K562 (cell line): ENCODE measurements around the gene FCHO2. TPM values are rescaled to one million over a fixed set of nuclear protein-coding genes. Genes with fewer than 3 reads are reported as not detected.

Source experiments
- ATAC-seq: fragments of 200-7000 bp; cut with Tn5 transposase; 3 replicates; pipeline ENCODE4 v1.9.1; 2020; ENCODE audit warnings: moderate library complexity
- BruUV-seq: library from RNA; stranded (reverse); fragments of 400-500 nt; replicated peaks from 2 replicates; lab custom pipeline; 2021; lab: Mats Ljungman, UMichigan
- CTCF ChIA-PET: fragments of 300-600 bp; formaldehyde crosslinking; extraction: SDS; loops from one replicate; lab custom pipeline; 2021; ENCODE audit warnings: low intra/inter-chr PET ratio; lab: Yijun Ruan, JAX
- POLR2A ChIA-PET: fragments of 300-600, 350-650 bp; sonication (Branson Sonifier 250); formaldehyde crosslinking; extraction: SDS; loops from one replicate; lab custom pipeline; 2021; ENCODE audit warnings: antibody characterized with exemption, inconsistent platforms; lab: Yijun Ruan, JAX
- DNase-seq, 4 experiments: peaks; one replicate each; pipeline versions ENCODE4 v3.0.0 to v3.0.0-alpha.2; 2011 to 2018; ENCODE audit warnings: low spot score in 3 of 4, mixed read lengths in 3 of 4; ENCODE audit errors: extremely low read depth in 1 of 4
- FAIRE-seq: peaks from 2 replicates; lab custom pipeline; 2011; peaks lifted over from hg19 to GRCh38; lab: Jason Lieb, UNC
- H2AFZ ChIP-seq: 2 replicates; pipeline ENCODE4 v1.6.0; 2011; ENCODE audit warnings: low read depth, low read length, control low read depth, inconsistent platforms
- H3K27ac ChIP-seq: fragments of 200-600 bp; 3 replicates; pipeline ENCODE4 v1.8.0; 2011; ENCODE audit warnings: low read depth, mild to moderate bottlenecking, control low read depth, inconsistent platforms, low read length, moderate library complexity, mixed read lengths; ENCODE audit errors: extremely low read depth
- H3K27me3 ChIP-seq, 2 experiments: fragments of 300-600 bp in 1 of 2; 2 replicates in 1 of 2; 3 replicates in 1 of 2; pipeline versions ENCODE4 v1.6.0 to v1.8.0; 2011; ENCODE audit warnings: inconsistent platforms in 2 of 2, low read length in 2 of 2, mild to moderate bottlenecking in 1 of 2, mixed read lengths in 1 of 2, moderate library complexity in 1 of 2; ENCODE audit not compliant: control insufficient read depth in 2 of 2, insufficient read depth in 2 of 2
- H3K36me3 ChIP-seq: fragments of 300-600 bp; 3 replicates; pipeline ENCODE4 v1.8.0; 2011; ENCODE audit warnings: mild to moderate bottlenecking, low read length, inconsistent platforms; ENCODE audit not compliant: control insufficient read depth, insufficient read depth
- H3K4me1 ChIP-seq, 2 experiments: fragments of 200-600 bp in 1 of 2; replicated peaks in 1 of 2; 2 replicates in 1 of 2; 3 replicates in 1 of 2; pipeline versions ENCODE4 v1.5.1 to v1.8.0; 2011; ENCODE audit warnings: inconsistent platforms in 2 of 2, low read length in 2 of 2, mild to moderate bottlenecking in 1 of 2, mixed read lengths in 1 of 2, moderate library complexity in 1 of 2; ENCODE audit not compliant: control insufficient read depth in 2 of 2, insufficient read depth in 2 of 2
- H3K4me2 ChIP-seq: 2 replicates; pipeline ENCODE4 v1.6.1; 2011; ENCODE audit warnings: low read length, control low read depth, inconsistent platforms, mixed read lengths; ENCODE audit not compliant: insufficient read depth
- H3K4me3 ChIP-seq: fragments of 200-600 bp; sonication (generic), shearing (Covaris generic); 2 replicates; pipeline ENCODE4 v1.5.1; 2016; ENCODE audit warnings: control low read depth, inconsistent platforms
- H3K79me2 ChIP-seq: fragments of 200-600 bp; 3 replicates; pipeline ENCODE4 v1.8.0; 2011; ENCODE audit warnings: low read length, inconsistent platforms; ENCODE audit not compliant: control insufficient read depth, insufficient read depth
- H3K9ac ChIP-seq, 2 experiments: 2 replicates each; pipeline versions ENCODE4 v1.6.0 to v1.6.1; 2011; ENCODE audit warnings: low read depth in 2 of 2, low read length in 2 of 2, control low read depth in 1 of 2, inconsistent platforms in 1 of 2, mild to moderate bottlenecking in 1 of 2, mixed read lengths in 1 of 2; ENCODE audit not compliant: insufficient read depth in 1 of 2
- H3K9me1 ChIP-seq: one replicate; pipeline ENCODE4 v1.6.0; 2011; ENCODE audit warnings: inconsistent platforms, mild to moderate bottlenecking, low read length, moderate library complexity; ENCODE audit not compliant: control insufficient read depth, insufficient read depth
- H3K9me3 ChIP-seq: replicated peaks from 2 replicates; pipeline ENCODE4 v1.5.1; 2011; ENCODE audit warnings: low read depth, low read length, inconsistent platforms; ENCODE audit not compliant: control insufficient read depth, insufficient read depth
- H4K20me1 ChIP-seq: replicated peaks from 2 replicates; pipeline ENCODE4 v1.6.1; 2011; ENCODE audit warnings: low read length, inconsistent platforms, mixed read lengths; ENCODE audit not compliant: control insufficient read depth, insufficient read depth
- BCOR ChIP-seq: fragments of 450-650 bp; IDR thresholded peaks from 2 replicates; pipeline ENCODE4 v1.6.1; 2016
- CBX8 ChIP-seq: fragments of 200-600 bp; sonication (generic); IDR thresholded peaks from 2 replicates; pipeline ENCODE4 v1.6.1; 2012; ENCODE audit warnings: borderline replicate concordance, mixed run types, low read depth, mild to moderate bottlenecking, moderate library complexity, mixed read lengths, low read length, control low read depth, inconsistent platforms; ENCODE audit not compliant: poor library complexity, severe bottlenecking; ENCODE audit errors: extremely low read depth
- CHD4 ChIP-seq: fragments of 200-600 bp; sonication (generic); IDR thresholded peaks from 3 replicates; pipeline ENCODE4 v1.6.1; 2012; ENCODE audit warnings: low read depth, mild to moderate bottlenecking, mixed read lengths, low read length, inconsistent platforms; ENCODE audit not compliant: insufficient read depth, insufficient replicate concordance, poor library complexity, severe bottlenecking
- EHMT2 ChIP-seq: fragments of 450-650 bp; IDR thresholded peaks from 2 replicates; pipeline ENCODE4 v1.6.1; 2018; ENCODE audit warnings: antibody characterized with exemption
- FUS ChIP-seq: fragments of 200-400 bp; formaldehyde crosslinking; optimal IDR thresholded peaks from 2 replicates; pipeline ENCODE3; 2017; ENCODE audit warnings: low read depth, low read length
- MAZ ChIP-seq, 2 experiments: fragments of 450-650 bp in 1 of 2; sonication (generic) in 1 of 2; formaldehyde crosslinking; IDR thresholded peaks in 1 of 2; conservative IDR thresholded peaks in 1 of 2; 2 replicates each; pipeline versions ENCODE4 v1.4.0 to v1.5.0; 2020; ENCODE audit warnings: mild to moderate bottlenecking in 1 of 2, missing genetic modification reagents in 1 of 2
- MTA2 ChIP-seq: fragments of 450-650 bp; IDR thresholded peaks from 2 replicates; pipeline ENCODE4 v1.6.1; 2016; ENCODE audit warnings: low read depth
- NCOA4 ChIP-seq: fragments of 450-650 bp; IDR thresholded peaks from 2 replicates; pipeline ENCODE4 v1.6.1; 2018; ENCODE audit warnings: mild to moderate bottlenecking; ENCODE audit not compliant: partially characterized antibody
- PHF20 ChIP-seq: fragments of 450-650 bp; IDR thresholded peaks from 2 replicates; pipeline ENCODE4 v1.6.1; 2018; ENCODE audit not compliant: partially characterized antibody
- POLR2G ChIP-seq: fragments of 200-400 bp; formaldehyde crosslinking; IDR thresholded peaks from 2 replicates; pipeline ENCODE4 v1.6.1; 2017; ENCODE audit warnings: low read depth, mild to moderate bottlenecking, antibody characterized with exemption, low read length, moderate library complexity
- RBM22 ChIP-seq: fragments of 200-400 bp; formaldehyde crosslinking; IDR thresholded peaks from 2 replicates; pipeline ENCODE4 v1.6.1; 2018; ENCODE audit warnings: low read length, low read depth; ENCODE audit not compliant: poor library complexity, severe bottlenecking
- SPI1 ChIP-seq: IDR thresholded peaks from 2 replicates; pipeline ENCODE4 v1.6.1; 2011; ENCODE audit warnings: low read depth, low read length, control low read depth, borderline replicate concordance
- TBP ChIP-seq: optimal IDR thresholded peaks from 2 replicates; pipeline ENCODE3; 2011; ENCODE audit warnings: low read depth, low read length, improper control_type of control experiment
- TRIM24 ChIP-seq, 2 experiments: fragments of 450-650 bp; IDR thresholded peaks; 2 replicates each; pipeline ENCODE4 v1.6.1; 2016
- ZBTB17 ChIP-seq: fragments of 450-650 bp; formaldehyde crosslinking; IDR thresholded peaks from 2 replicates; pipeline ENCODE4 v1.4.0; 2020; ENCODE audit warnings: mild to moderate bottlenecking
- ZNF561 ChIP-seq: fragments of 450-650 bp; formaldehyde crosslinking; conservative IDR thresholded peaks from 2 replicates; pipeline ENCODE4 v1.4.0; 2020; ENCODE audit warnings: mild to moderate bottlenecking, moderate library complexity
- WGBS: fragments of 100-300 bp; shearing (Covaris generic); methylation state at CpG from one replicate; pipeline ENCODE4 v1.1.6; 2016; ENCODE audit warnings: low coverage, mixed read lengths; ENCODE audit not compliant: insufficient coverage; ENCODE audit errors: missing lambda C conversion rate; 5-methylcytosine and 5-hydroxymethylcytosine counted together
- in situ Hi-C: fragments of 300-500 bp; cut with MboI; formaldehyde crosslinking; loops from 4 replicates; pipeline ENCODE4 v1.15.0; 2018; ENCODE audit warnings: inconsistent platforms, mixed read lengths
- intact Hi-C: fragments of 100-400 bp; cut with micrococcal nuclease; formaldehyde crosslinking; loops from 2 replicates; pipeline ENCODE4 v1.14.2; 2022
- polyA plus RNA-seq, 8 experiments: library from polyadenylated mRNA; depleted of rRNA in 4 of 8; stranded (reverse) in 5 of 8; unstranded in 3 of 8; fragments of >200 nt; fragmentation: Nextera tagmentation in 2 of 8; fragmentation: Illumina TruSeq in 1 of 8; extraction: Ambion mirVana in 2 of 8; extraction: Trizol in 1 of 8; gene quantifications; 2 replicates each; pipeline versions ENCODE4 v1.2.1 to v1.2.3, GENCODE V29; 2011 to 2014; ENCODE audit warnings: inconsistent platforms in 1 of 8, missing spikeins in 1 of 8
- total RNA-seq, 7 experiments: library from RNA; depleted of rRNA in 6 of 7; stranded (reverse); fragments of >200 nt in 6 of 7; fragmentation: Illumina TruSeq in 2 of 7; extraction: Trizol in 2 of 7; gene quantifications; 2 replicates each; pipeline versions ENCODE4 v1.2.1 to v1.2.3, GENCODE V29; 2011 to 2021; ENCODE audit warnings: low replicate concordance in 1 of 7
- TF ChIP-seq, protein P1 (sequence below): fragments of 200-400 bp; formaldehyde crosslinking; IDR thresholded peaks from 2 replicates; pipeline ENCODE4 v1.6.1; 2017; ENCODE audit warnings: mild to moderate bottlenecking, low read depth, low read length, moderate library complexity
- TF ChIP-seq, protein P2 (sequence below): fragments of 250-450 bp; sonication (Bioruptor Pico); IDR thresholded peaks from 2 replicates; pipeline ENCODE4 v1.5.0; 2021
- TF ChIP-seq, protein P3 (sequence below): sonication (generic); formaldehyde crosslinking; IDR thresholded peaks from 2 replicates; pipeline ENCODE4 v1.8.0; 2022; ENCODE audit warnings: mild to moderate bottlenecking, missing genetic modification reagents
- TF ChIP-seq, protein P4 (sequence below): sonication (generic); formaldehyde crosslinking; IDR thresholded peaks from 2 replicates; pipeline ENCODE4 v1.9.0; 2022; ENCODE audit warnings: mild to moderate bottlenecking, missing genetic modification reagents

Gene FCHO2
- total and polyA plus RNA-seq, 9 of the 15 experiments (the other 6 are each of a cell fraction or from before 2014, with no cell fraction given) = 4.4 to 13.4 (median 8.3) TPM

GRCh38 chr5:73111536-73111935, 155.7 kb downstream of the FCHO2 start:
- Histone ChIP-seq H3K9me3 (no peaks in the 10 kb centered on the region), H4K20me1 (no peaks in the 10 kb centered on the region), H3K9ac (no peak overlapping the region), H3K36me3 (no peaks in the 10 kb centered on the region), H2AFZ (no peak overlapping the region), H3K4me2 (no peak overlapping the region), H3K27ac (no peak overlapping the region), H3K4me3 (no peak overlapping the region), H3K9me1 (no peaks in the 10 kb centered on the region), H3K79me2 (no peaks in the 10 kb centered on the region), H3K27me3 (peaks cover 2 to 8% of the 10 kb centered on the region in 2 experiments; a peak in 1 of 5 replicates), H3K4me1 (no peaks in the 10 kb centered on the region)
- ATAC-seq (no peak), FAIRE-seq (no peak), DNase-seq (no peak)
- POLR2A ChIA-PET = interaction anchor here (0.5 to 0.8 kb wide), 2 partner anchors 11 to 256 kb away, joined by 3 to 4 read pairs; no protein-coding TSS in a partner anchor
- in situ Hi-C loops (no loop called here), intact Hi-C loops (no loop called here)
- no TSS peak for BruUV-seq
- 0% methylated on average over 1 of the region's 1 CpG for WGBS
- CTCF ChIA-PET = no interaction called here
- no peak for TF ChIP-seq ZBTB17 (CRISPR knock-in tag)
- no peak for TF ChIP-seq TBP
- TF ChIP-seq MAZ (CRISPR knock-in tag; conservative IDR thresholded peaks at IDR 0.05 in 1 of 2, IDR thresholded peaks at IDR 0.05 in 1 of 2) = no peak
- TF ChIP-seq FUS = no peak
- TF ChIP-seq ZNF561 (CRISPR knock-in tag) = no peak
- no peak for TF ChIP-seq MTA2
- no peak for TF ChIP-seq SPI1
- TF ChIP-seq EHMT2 = no peak
- no peak for TF ChIP-seq NCOA4
- TF ChIP-seq CHD4 = no peak
- no peak for TF ChIP-seq CBX8
- no peak for TF ChIP-seq RBM22
- TF ChIP-seq, protein P1, sequence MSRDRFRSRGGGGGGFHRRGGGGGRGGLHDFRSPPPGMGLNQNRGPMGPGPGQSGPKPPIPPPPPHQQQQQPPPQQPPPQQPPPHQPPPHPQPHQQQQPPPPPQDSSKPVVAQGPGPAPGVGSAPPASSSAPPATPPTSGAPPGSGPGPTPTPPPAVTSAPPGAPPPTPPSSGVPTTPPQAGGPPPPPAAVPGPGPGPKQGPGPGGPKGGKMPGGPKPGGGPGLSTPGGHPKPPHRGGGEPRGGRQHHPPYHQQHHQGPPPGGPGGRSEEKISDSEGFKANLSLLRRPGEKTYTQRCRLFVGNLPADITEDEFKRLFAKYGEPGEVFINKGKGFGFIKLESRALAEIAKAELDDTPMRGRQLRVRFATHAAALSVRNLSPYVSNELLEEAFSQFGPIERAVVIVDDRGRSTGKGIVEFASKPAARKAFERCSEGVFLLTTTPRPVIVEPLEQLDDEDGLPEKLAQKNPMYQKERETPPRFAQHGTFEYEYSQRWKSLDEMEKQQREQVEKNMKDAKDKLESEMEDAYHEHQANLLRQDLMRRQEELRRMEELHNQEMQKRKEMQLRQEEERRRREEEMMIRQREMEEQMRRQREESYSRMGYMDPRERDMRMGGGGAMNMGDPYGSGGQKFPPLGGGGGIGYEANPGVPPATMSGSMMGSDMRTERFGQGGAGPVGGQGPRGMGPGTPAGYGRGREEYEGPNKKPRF = no peak
- TF ChIP-seq POLR2G = no peak
- no peak for TF ChIP-seq TRIM24 (IDR thresholded peaks at IDR 0.05)
- no peak for TF ChIP-seq PHF20
- TF ChIP-seq, protein P2, sequence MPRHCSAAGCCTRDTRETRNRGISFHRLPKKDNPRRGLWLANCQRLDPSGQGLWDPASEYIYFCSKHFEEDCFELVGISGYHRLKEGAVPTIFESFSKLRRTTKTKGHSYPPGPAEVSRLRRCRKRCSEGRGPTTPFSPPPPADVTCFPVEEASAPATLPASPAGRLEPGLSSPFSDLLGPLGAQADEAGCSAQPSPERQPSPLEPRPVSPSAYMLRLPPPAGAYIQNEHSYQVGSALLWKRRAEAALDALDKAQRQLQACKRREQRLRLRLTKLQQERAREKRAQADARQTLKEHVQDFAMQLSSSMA (CRISPR knock-in tag) = no peak
- TF ChIP-seq BCOR = no peak
- TF ChIP-seq, protein P3, sequence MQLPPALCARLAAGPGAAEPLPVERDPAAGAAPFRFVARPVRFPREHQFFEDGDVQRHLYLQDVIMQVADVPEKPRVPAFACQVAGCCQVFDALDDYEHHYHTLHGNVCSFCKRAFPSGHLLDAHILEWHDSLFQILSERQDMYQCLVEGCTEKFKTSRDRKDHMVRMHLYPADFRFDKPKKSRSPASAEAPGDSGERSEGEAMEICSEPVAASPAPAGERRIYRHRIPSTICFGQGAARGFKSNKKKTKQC (CRISPR knock-in tag) = no peak
- TF ChIP-seq, protein P4, sequence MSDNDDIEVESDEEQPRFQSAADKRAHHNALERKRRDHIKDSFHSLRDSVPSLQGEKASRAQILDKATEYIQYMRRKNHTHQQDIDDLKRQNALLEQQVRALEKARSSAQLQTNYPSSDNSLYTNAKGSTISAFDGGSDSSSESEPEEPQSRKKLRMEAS (CRISPR knock-in tag) = no peak
